Loucy (cell line): Measurements from ENCODE around the gene RBM20.

Experiments used
- CTCF ChIP-seq: fragments of 200-600 bp; sonication (generic); conservative IDR thresholded peaks from 2 replicates; pipeline ENCODE4 v1.5.1; 2014; ENCODE audit warnings: mild to moderate bottlenecking, antibody characterized with exemption, low read length
- EZH2phosphoT487 ChIP-seq: fragments of 200-600 bp; IDR thresholded peaks from 2 replicates; pipeline ENCODE4 v1.6.1; 2018; ENCODE audit warnings: antibody characterized with exemption, mild to moderate bottlenecking, moderate library complexity, borderline replicate concordance

GRCh38 chr10:110837418-110838171 is 193.5 kb downstream of the RBM20 start:
- TF ChIP-seq CTCF (no peak), EZH2phosphoT487 (no peak)
